HTR-8/SVneo (cell line): ENCODE data around the gene WFDC1.
A peak's percentile ranks its signal among the peaks of the same experiment; 100 is the strongest.

Experiments
- DNase-seq: peaks from one replicate; pipeline ENCODE4 v3.0.0; 2011; ENCODE audit warnings: low spot score, mixed read lengths; ENCODE audit not compliant: insufficient read length
- FAIRE-seq: peaks from 2 replicates; lab custom pipeline; 2011; peaks lifted over from hg19 to GRCh38; lab: Jason Lieb, UNC

Gene WFDC1

GRCh38 chr16:84347161-84347560 is 52.5 kb downstream of the WFDC1 start:
- DNase-seq (no peak), FAIRE-seq (no peak)

GRCh38 chr16:84348386-84348888 is 53.8 kb downstream of the WFDC1 start:
- DNase-seq (no peak), FAIRE-seq (no peak)

DNA sequence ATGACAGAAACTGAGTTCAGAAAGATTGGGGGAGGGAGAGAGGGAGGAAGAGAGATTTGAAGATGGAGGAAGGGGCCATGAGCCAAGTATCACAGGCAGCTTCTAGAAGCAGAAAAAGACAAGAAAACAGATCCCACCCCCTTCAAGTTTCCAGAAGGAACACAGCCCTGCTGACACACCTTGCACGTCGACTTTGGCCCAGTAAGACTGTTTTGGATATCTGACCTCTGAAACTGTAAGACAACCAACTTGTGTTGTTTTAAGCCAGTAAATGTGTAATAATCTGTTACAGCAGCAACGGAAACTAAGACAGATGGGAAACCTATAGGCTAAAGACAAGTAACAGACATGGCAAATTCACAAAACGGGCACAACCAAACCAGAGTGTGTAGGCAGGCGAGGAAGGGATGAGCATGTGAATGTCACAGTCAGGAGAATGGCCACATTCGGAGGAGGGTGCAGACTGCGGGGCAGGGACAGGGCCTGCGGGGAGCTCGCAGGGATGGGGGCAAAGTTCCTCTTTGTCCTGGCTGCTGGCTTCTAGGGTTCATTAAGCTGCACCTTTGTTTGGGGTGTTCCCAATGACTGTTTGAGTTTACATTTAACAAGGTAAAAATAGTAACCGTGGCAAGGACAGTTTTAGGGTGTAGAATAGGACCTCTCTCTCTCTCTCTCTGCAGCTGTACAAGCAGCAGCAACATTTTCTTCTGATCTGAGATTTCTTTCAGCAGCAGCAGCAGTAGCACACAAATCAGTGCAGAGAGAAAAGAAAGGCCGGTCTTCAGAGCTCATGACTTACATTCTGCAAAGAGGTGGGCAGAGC is 55.4 kb downstream of the WFDC1 start:
- FAIRE-seq (no peak), DNase-seq (no peak)

GRCh38 chr16:84350685-84351400 is 56.2 kb downstream of the WFDC1 start:
- DNase-seq (no peak), FAIRE-seq (no peak)

GRCh38 chr16:84351630-84352029 is 57.0 kb downstream of the WFDC1 start:
- DNase-seq = no peak
- FAIRE-seq = no peak

DNA sequence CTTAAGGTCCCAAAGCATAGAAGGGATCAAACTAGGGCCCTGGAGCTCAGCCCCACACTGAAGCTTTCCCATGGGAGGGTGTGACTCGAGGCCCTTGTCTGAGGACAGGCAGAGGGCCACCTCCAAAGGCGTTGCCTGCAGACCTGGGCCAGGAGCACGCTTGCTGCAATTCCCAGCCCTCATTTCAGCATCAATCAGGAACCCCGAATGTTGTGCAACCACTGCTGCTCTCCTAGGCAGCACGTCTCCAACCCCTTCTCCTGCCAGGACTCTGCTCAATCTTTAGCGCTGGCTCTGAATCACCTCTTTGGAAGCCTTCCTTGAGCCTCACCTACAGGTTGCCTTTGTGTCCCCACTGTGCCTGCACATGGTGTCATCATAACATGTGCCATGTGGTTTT is 59.6 kb downstream of the WFDC1 start:
- no peak for FAIRE-seq
- DNase-seq = no peak

GRCh38 chr16:84355149-84355548 is 60.5 kb downstream of the WFDC1 start:
- DNase-seq (no peak), FAIRE-seq (peak; percentile 40)

GRCh38 chr16:84356176-84356575 is 61.5 kb downstream of the WFDC1 start:
- DNase-seq (no peak), FAIRE-seq (no peak)

DNA sequence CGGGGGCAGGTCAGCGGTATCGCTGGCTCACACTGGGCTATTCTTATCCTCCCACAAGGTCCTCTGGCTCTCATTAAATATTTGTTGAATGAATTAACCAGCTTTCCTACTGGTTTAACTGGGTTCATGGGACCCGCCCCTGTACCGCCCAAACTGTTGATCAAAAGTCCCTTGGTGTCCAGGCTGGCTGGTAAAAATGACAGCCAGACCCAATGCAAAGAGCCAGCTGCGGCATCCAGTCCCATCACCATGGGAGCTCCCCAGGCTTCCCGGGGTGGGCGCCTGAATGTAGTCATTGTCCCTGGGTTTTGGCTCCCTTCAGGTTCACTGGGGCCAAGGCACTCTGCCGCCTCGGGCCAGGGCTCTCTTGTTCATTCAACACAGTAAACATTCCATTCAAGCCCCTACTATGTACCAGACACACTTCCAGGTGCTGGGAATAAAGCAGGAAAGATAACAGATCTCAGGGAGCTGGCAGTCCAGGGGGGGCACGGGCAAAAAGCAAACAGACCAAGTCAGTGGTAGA is 62.0 kb downstream of the WFDC1 start:
- FAIRE-seq (no peak), DNase-seq (no peak)

DNA sequence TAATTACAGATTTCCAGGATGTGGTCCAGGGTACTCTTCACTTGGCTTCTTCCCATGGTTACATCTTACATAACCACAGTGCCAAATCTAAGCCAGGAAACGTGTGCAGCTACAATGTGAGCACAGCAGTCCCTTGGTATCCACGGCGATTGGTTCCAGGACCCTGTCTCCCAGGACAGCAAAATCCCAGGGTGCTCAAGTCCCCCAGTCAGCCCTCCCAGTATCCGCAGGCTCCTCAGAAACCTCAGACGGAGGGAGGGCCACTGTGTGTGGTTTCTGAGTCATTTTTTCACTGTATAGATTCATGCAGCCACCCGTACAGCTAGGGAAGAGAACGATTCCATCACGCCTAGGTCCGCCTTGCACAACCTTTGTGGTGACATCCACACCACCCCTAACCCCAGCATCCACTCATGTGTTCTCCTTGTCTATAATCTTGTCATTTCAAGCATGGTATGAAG is 62.5 kb downstream of the WFDC1 start:
- FAIRE-seq = peak; percentile 77
- peak; percentile 67 for DNase-seq

GRCh38 chr16:84358601-84359295 is 64.1 kb downstream of the WFDC1 start:
- no peak for FAIRE-seq

GRCh38 chr16:84359326-84359725 is 64.6 kb downstream of the WFDC1 start:
- FAIRE-seq = no peak
- DNase-seq = no peak

More at GRCh38 chr16:84358601-84359295, 64.1 kb downstream of the WFDC1 start:
- DNase-seq = no peak

DNA sequence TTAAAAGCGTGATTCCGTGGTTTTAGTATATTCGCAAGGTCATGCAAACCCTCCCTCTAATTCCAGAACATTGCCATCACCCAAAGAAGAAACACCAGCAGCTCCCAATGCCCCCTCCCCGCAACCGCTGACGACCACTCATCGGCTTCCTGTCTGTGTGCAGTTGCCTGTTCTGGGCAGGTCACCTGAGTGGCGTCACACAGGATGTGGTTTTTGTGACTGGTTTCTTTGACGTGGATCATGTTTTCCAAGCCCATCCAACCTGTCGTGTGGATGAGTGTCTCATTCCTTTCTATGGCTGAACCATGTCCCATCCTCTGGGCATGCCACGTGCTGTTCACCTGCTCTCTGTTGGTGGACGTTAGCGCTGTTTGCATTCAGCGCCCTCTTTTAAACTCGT is 65.5 kb downstream of the WFDC1 start:
- FAIRE-seq = no peak

DNA sequence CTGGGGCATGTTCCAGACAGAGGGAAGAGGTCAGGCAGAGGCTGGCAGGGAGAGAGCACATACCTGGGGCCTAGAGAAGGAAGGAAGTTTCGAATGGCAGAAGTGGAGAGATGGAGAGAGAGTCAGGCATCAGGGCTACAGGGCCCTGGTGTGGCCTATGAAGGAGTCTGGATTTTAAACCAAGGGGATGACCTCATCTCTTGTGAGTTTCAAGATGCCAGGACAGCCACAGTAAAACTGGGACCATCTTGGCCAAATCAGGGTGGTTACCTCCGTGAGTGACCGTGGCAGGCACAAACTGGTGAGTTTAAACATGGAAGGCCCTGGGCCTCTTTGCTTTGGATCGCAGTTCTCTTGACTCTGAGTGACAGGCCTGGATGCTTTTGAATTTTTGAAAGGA is 66.1 kb downstream of the WFDC1 start:
- DNase-seq = no peak

More for the DNA sequence above, 65.5 kb downstream of the WFDC1 start:
- no peak for DNase-seq

GRCh38 chr16:84361546-84361945 is 66.9 kb downstream of the WFDC1 start:
- FAIRE-seq = no peak
- no peak for DNase-seq

More for the DNA sequence above, 66.1 kb downstream of the WFDC1 start:
- FAIRE-seq = peak; percentile 40

GRCh38 chr16:84362471-84362941 is 67.8 kb downstream of the WFDC1 start:
- DNase-seq (no peak), FAIRE-seq (no peak)

- DNase-seq (no peak), FAIRE-seq (no peak)
Observed at GRCh38 chr16:84366208-84366607, 71.5 kb downstream of the WFDC1 start.

DNA sequence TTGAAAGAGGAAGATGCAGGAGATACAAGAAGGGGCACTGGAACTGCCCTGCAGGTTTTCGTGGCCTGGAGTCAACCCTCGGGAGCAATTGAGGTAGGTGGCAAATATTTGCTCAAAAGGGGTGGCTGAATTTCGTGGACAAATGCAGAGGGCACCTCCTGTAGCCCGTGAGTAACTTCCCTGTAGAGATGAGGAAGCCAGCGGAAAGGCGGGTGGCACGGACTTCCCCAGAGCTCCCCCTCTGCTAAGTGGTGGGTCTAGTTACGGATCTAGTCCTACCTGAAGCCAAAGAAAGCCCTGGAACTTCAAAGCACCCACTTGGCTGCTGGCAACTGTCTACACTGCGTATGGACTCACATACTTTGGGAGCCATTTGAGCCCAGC is 72.6 kb downstream of the WFDC1 start:
- FAIRE-seq (no peak), DNase-seq (no peak)

- DNase-seq (no peak), FAIRE-seq (no peak)
Observed at GRCh38 chr16:84367750-84368307, 73.2 kb downstream of the WFDC1 start.
